ENCODE results near the gene NFATC1.

Gene NFATC1

GRCh38 chr18:79395761-79396404 lies at the start of gene NFATC1:
NFATC1 (plus strand) TSS chr18:79395930; CDS start chr18:79396225, 295 bp downstream.
- peak; percentile 19 to 28 for DNase-seq

DNA sequence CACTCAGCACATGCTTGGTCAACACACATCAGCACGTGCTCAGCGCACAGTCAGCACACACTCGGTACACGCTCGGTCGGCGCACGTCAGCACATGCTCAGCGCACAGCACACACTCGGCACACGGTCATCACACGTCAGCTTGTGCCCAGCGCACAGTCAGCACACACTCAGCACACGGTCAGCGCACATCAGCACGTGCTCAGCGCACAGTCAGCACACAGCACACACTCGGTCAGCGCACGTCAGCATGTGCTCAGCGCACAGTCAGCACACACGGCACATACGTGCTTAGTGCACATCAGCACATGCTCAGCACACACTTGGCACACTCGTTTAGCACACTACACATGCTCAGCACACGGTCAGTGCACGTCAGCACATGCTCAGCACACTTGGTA lies 49.7 kb upstream of the NFATC1 start:
- no peak for DNase-seq

DNA sequence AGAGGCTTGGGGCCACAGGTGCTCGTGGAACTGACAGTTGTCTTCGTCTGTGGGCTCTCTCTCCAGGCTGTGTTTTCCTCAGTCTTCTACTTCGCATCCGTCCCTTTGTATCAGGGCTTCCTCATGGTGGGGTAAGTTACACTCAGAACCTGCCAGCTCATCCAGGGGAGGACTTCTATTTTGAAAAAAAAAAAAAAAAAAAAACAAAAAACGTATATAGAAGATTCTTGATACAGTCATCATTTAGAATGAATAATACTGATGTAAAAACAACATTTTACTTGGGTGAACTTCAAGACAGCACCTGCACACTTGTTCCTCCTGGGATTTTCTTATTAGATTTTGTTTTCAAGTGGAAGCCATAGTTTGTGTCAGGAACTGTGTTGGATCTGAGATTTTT lies 47.7 kb upstream of the NFATC1 start:
- no peak for DNase-seq

DNA sequence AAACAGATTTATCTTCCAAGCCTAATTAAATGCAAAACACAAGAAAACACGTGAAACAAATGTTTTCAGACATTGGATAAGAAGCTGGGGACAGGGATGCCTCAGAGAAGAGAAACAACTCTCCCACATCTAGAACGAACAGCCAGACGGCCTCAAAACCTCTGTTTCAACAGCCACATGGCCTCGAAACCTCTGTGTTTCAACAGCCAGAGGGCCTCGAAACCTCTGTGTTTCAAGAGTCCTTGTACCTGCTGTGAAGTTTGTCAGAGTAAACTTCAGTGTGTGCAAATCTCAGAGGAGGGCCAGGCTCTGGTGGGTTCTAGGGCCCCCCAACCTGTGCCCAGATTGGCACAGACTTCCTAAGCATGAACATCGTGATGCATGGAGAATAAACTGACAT lies 43.3 kb upstream of the NFATC1 start:
- no peak for DNase-seq

DNA sequence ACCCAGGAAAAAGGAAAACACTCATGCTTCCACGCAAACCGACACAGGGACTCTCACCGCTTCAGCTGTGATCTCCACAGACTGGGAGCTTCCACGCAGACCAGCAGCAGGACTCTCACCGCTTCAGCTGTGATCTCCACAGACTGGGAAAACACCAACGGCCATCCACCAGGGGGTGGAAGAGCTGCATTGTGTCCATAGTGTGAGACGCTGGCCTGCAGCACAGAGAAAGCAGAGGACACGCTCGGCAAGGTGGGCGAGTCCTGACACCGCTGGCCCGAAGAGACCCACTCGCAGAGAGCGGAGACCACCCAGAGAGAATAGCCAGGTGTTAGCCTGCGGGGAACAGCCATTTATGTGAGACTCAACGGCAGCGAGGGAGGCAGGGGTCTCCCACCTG lies 42.5 kb upstream of the NFATC1 start:
- DNase-seq = no peak

GRCh38 chr18:79354350-79354749 lies 41.4 kb upstream of the NFATC1 start:
- DNase-seq = no peak

DNA sequence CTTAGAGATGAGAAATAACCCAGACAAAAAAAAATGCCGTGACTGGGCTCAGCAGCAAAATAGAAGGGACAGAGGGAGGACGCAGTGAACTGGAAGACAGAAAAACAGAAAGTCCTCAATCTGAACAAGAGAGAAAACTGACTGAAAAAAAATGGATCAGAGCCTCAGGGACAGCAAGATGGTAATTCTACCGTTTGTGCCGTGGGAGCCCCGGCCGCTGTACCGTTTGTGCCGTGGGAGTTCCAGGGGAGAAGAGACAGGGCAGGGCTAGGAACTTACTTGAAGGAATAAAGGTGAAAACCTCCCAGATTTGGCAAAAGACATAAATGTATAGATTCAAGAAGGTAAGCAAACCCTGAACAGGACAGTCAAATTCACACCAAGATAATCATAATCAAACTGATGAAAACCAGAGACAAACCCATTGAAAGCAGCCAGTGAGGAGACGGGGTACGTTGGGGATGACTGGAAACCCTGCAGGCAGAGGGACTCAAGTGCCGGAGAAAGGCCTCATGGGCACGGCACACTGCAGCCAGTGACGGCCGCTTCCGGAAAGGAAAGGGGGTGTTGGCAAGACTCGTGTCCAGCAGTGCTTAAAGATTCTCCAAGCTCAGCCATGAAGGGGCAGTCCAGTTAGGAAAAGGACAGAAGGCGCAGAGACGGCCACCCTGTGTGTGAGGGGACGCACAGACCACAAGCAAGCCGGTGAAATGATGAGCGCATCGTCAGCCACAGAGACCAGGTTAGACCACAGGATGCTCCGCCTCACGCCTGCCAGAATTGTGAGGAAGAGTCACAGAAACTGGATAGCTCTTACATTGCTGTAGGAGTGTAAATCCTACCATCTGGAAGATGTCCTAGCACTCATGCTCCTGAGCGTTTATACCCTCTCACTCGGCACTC lies 40.0 kb upstream of the NFATC1 start:
- no peak for DNase-seq

DNA sequence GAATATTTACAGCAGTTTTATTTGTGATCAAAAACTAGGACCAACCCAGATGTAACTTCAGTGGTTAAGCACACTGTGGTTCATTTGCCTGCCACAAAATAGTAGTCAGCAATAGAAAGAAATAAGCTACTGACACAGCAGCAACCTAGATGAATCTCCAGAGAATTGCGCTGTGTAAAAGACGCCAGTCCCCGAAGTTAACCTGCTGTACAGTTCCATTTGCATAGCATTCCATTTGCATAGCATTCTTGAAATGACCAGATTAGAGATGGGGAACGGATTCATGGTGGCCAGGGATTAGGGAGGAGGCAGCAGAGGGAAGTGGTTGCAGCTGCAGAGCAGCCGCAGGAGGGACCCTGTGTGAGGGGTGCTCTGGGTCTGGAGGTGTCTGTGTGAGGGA lies 39.3 kb upstream of the NFATC1 start:
- no peak for DNase-seq

- no peak for DNase-seq
These were observed 34.8 kb upstream of the NFATC1 start for GRCh38 chr18:79360933-79361332.

DNA sequence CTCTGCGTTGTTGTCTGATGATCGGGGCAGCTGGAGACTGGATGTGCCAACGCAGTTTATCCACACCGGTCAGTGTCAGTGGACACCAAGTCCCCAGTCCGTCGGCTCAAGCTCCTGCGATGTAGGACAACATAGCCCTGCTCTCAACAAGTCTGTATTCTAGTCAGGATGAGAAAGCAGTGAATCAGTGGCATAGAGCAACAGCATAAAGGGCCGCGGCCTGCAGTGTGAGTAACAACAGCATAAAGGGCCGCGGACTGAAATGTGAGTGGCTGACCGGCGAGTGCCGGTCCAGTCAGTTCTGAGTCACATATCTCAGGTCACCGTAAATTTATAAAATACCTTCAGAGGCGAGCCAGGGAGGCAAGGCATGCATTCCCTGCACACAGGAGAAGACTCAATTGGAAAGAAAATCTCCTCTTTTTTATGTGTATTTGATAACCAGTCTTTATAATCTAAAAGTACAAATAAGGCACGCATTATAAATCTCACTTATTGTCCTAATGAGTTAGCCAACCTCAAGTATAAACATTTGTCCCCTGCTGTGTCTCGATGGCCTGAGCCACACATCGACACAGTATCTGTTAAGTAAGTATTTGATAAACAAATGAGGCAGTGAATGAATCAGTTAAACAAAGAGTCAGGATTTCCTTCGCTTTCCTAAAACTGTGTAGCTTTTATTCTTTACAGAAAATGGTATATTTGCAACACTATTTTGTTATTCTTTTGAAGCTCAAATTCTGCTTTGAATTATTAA lies 33.8 kb upstream of the NFATC1 start:
- no peak for DNase-seq

DNA sequence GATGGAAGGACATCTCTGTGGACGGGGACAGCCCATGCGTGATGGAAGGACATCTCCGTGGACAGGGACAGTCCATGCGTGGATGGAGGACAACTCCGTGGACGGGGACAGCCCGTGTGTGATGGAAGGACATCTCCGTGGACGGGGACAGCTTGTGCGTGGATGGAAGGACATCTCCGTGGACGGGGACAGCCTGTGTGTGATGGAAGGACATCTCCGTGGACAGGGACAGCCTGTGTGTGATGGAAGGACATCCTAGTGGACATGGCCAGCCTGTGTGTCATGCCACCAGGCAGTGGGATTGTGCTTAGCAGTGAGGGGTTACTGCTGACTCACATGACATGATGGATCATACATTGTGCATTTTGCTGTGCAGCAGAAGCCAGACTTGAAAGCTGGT lies 30.0 kb upstream of the NFATC1 start:
- DNase-seq = no peak

DNA sequence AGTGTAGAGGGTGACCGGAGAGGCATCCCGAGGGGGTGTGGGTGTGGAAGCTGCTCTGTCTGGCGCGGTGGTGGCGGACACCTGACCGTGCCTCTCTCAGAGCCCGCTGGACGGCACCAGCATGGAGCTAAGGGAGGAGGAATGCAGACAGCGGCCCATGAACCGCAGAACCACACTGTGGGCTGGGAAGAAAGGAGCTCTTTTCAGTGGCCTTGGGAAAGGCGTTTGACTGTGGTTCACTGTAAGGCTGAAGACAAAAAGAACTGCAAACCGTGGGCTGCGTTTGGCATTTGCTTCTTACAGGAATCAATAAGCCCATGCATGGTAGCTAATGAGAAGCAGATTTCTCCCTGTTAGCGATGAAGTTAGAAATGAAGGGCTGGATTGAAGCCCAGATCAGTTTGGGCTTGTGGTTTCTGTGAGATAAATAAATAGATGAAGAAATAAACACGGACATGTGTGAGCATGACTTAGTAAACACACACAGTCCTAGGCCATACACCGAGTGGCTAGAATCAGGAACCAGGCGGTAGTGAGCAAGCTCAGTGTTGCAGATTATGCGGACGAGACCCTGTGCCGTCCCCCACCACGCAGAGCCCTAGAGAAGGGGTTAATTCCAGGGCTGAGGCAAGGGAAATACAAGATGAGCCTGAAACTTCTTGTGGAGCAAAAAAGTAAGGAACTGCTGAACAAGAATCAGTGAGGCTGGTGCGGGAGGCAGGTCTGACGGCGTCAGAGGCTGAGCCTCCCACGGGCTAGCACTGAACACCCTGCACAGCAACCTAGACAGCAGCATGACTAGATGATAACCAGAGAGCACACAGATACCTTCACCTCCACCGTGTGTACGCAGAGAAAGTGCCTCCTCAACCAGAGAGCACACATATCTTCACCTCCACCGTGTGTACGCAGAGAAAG lies 29.3 kb upstream of the NFATC1 start:
- DNase-seq = no peak

DNA sequence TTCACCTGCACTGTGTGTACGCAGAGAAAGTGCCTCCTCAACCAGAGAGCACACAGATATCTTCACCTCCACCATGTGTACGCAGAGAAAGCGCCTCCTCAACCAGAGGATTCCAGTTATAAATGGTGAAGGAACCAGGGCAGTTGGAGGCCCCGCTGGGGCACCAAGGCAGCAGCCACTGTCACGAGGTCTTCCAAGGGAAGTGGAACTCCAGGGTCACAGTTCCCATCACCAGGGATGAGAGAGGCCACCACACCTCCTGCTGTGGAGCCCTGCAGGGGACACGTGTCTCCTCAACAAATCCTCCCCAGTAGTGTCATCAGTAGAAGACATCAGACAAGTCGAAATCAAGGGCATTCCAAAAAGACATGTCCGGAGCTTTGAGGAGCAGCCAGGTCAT lies 28.2 kb upstream of the NFATC1 start:
- DNase-seq = no peak

DNA sequence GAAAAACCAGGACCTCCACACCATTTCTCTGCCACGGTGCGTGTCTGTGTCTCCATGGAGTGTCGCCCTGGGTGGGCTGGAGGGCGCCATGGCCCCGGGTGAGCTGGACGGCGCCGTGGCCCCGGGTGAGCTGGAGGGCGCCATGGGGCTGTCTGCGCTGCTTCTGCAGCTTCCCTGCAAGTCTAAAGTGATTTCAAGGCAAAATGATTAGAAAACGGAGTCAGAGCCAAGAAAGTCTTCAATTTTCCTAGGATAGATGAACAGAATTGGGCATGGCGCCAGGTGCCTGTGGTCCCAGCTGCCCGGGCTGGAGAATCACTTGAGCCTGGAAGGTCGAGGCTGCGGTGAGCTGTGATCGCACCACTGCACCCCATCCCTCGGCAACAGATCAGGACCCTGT lies 27.7 kb upstream of the NFATC1 start:
- DNase-seq = no peak

- DNase-seq = no peak
These were observed 27.0 kb upstream of the NFATC1 start for GRCh38 chr18:79368681-79369080.

GRCh38 chr18:79371561-79372121 lies 24.1 kb upstream of the NFATC1 start:
- DNase-seq = no peak

GRCh38 chr18:79372461-79372860 lies 23.3 kb upstream of the NFATC1 start:
- no peak for DNase-seq

DNA sequence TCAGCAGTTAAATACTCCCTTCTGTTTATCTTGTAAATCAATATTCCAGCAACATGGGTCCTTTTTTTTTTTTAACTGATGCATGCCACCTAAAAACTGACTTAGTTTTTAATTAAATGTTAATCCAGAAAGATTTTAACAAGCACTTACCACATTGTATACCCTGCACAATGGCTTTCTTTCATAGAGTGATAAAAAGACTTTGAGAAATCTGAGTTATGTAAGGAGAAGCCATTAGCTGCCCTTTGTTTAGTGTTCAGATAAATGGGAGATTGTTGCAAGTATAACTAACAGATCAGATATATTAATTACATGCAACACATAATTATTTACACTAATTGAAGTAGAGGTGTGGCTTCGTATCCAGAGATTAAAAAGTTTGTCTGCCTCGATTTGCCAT lies 22.7 kb upstream of the NFATC1 start:
- no peak for DNase-seq

DNA sequence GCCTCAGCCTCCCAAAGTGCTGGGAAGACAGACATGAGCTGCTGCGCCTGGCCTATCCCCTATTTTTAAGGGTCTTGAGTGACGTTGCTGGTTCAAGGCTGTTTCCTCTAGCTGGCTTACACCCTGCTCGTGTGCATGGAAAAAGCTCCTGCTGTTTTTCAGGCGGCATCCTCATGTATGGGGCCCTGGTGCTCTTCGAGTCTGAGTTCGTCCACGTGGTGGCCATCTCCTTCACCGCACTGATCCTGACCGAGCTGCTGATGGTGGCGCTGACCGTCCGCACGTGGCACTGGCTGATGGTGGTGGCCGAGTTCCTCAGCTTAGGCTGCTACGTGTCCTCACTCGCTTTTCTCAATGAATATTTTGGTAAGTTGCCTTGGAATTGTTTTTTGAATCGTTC lies 22.0 kb upstream of the NFATC1 start:
- no peak for DNase-seq

- no peak for DNase-seq
These were observed 21.1 kb upstream of the NFATC1 start for GRCh38 chr18:79374408-79375171.

DNA sequence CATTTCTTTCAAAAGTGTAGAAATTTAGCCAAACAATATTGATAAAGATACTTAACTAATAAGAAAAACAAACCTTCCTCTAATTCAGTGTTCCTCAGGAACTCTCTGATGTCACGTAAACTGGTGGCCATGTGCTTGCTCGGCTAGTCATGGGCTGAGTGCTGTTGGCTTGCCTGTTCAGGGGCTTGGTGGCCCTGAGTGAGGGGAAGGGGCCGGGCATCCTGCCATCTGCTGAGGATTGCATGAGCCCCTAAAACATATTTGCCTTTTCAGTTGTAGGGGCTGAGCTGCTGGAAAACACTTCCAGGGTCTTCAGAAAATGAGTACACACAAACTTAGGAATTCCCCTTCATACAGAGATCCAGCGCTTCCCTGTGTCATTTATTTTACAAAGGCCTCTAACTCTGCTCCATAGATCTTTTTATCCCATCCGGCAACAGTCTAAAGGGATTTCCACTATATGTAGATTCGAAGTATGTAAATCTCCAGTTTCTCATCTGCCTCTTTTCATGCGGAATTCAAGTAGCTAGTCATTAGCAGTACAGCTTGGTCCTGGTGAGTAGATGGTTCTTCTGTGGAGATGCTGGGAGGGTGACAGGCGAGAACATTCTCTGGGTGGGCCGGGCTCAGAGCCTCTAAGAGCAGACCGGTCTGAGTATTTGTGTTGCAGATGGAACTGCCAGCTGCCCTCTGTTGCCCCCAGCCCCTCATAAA lies 20.1 kb upstream of the NFATC1 start:
- no peak for DNase-seq

Data from NCI-H2081 (cell line).